Pulmonary artery endothelial cell (primary cell): ENCODE results near the gene FBXO33. TPM values are rescaled to one million over a fixed set of nuclear protein-coding genes. Genes with fewer than 3 reads are reported as not detected.

ENCODE experiments used
- DNase-seq: peaks from one replicate; pipeline ENCODE4 v3.0.0-alpha.2; 2011; ENCODE audit warnings: low read depth, low spot score
- total RNA-seq: library from RNA; depleted of rRNA; stranded (reverse); fragments of >200 nt; gene quantifications from 2 replicates; pipeline ENCODE4 v1.2.3, GENCODE V29; 2014

Gene FBXO33
- total RNA-seq, 1 donor from 2014 or later = 12.7 TPM

DNA sequence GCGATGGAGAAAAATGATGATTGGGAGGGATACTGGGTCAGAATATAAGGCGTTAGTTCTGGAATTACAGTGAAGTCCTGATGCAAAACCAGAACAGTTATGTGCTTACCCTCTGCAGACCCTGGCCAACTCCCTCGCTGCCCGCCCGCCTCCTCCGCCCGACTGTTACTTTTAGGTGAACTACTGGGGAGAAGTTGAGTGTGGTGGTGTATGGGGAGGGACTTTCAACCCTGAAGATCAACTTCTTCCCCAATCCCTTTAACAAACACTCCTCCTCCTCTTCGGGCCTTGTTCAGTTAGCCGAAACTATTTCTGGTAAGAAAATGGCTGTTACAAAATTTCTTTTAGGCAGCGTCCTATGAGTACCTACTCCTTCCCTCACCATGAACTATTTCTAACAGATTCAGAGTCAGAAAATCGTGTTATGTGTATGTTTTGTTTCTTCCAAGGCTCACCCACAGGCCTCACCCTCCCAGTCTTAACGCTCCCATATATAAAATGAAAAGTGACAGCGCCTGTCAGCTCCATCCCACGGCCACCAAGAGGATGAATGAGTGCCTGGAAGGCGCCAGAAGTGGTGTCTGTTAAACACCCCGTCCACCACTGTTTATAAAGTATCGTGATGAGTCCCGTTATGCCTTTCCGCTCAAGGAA, 1.3 kb downstream of the FBXO33 start:
- DNase-seq = no peak

DNA sequence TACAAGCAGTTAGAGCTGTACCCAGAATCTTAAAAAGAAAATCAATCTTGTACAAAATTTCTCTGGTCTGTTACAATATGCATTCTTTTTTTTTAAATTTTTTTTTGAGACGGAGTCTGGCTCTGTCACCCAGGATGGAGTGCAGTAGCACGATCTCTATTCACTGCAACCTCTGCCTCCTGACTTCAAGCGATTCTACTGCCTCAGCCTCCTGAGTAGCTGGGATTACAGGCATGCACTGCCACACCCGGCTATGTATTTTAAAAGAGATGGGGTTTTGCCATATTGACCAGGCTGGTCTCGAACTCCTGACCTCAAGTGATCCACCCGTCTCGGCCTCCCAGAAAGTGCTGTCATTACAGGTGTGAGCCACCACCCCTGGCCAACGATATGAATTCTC, 4.1 kb downstream of the FBXO33 start:
- no peak for DNase-seq

DNA sequence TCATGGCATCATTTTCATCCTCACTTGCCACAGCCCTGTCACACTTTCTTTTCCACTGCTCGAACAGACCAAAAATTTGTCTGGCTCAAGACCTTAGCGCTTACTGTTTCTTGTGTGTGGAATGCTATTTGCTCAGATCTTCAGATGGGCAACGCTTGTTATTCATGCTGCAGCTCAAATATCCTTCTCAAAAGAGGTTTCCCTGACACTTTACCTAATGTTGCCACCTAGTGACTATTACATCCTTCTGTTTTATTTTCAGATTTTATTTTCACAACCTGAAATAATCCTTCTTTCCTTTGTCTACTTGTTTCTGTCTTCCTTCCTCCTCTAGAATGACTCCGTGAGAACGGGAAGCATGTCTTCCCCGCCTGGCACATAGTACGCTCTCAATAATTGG, 5.6 kb downstream of the FBXO33 start:
- DNase-seq = peak; percentile 26

- no peak for DNase-seq
Measured at GRCh38 chr14:39425947-39426346, 6.3 kb downstream of the FBXO33 start.

DNA sequence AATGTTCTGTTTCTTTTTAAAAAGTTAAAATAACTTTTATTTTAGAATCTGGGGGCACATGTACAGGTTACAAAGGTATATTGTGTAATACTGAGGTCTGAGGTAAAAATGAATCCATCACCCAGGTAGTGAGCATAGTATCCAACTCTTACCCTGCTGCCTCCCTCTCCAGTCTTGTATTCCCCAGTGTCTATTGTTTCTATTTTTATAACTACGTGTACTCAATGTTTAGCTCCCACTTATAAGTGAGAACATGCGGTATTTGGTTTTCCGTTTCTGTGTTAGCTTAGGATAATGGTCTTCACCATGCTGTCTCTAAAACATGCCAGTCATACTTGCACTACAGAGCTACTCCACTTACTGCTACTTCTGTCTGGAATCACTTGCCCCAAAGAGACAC, 8.4 kb downstream of the FBXO33 start:
- no peak for DNase-seq

DNA sequence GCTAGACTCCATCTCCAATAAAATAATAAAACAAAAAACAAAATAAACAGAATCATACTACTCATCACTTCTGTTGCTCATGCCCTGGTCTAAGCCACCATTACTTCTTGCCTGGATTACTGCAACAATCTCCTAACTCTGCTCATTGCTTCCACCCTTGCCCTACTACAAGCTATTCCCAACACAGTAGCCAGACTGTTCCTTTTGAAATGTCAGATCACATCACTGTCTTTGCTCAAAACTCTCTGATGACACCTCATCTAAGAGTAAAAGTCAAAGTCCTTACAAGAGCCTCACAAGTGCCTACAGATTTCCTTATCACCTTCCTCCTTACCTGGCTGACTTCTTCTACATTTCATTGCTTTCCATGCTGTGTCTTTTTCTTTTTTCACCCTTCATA, 10.0 kb downstream of the FBXO33 start:
- DNase-seq = no peak

- DNase-seq = no peak
Measured at GRCh38 chr14:39419272-39419671, 13.0 kb downstream of the FBXO33 start.

DNA sequence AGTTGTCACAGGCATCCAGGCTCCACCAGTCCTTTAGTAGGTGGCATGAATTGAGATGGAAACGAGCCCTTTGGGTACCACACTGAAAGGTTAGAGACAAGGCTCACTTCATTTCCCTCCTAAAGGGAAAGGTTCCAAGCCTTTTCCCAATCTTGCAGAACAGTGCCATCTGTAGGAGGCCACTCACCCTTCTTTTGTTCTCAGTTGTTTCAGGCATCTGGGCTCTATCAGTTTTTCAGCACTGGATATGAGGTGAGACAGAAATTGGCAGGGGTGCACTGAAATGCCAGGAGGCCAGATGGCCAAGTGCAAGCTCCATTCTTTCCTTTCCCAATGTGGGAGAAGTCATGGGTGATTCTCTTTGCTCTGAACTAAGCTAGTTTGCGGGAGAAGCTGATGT, 15.2 kb downstream of the FBXO33 start:
- no peak for DNase-seq

GRCh38 chr14:39416072-39416471, 16.2 kb downstream of the FBXO33 start:
- DNase-seq = no peak

GRCh38 chr14:39406560-39406959, 25.7 kb downstream of the FBXO33 start:
- no peak for DNase-seq

- DNase-seq = no peak
Measured at GRCh38 chr14:39398382-39398781, 33.9 kb downstream of the FBXO33 start.

DNA sequence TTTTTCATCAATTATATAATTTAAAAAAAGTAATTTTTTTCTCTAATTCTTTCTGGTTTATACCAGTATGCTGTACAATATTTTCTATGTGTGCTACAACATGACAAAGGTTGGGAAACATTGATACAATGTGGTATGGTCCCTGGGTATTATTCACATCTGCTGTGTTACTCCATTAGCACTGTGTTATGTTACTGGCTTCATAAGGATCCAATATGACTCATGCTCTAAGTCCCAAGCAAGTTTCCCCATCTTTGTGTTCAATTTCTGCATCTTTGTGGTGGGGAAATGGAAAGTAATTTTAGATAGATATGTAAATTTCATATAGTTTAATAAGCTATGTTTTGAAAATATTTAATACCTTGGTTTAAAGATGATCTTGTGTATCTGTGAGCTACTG, 35.8 kb downstream of the FBXO33 start:
- DNase-seq = no peak

- no peak for DNase-seq
Measured at GRCh38 chr14:39395555-39396254, 36.5 kb downstream of the FBXO33 start.

GRCh38 chr14:39393289-39393688, 38.9 kb downstream of the FBXO33 start:
- DNase-seq = no peak

- DNase-seq = no peak
Measured at GRCh38 chr14:39384177-39384576, 48.1 kb downstream of the FBXO33 start.

DNA sequence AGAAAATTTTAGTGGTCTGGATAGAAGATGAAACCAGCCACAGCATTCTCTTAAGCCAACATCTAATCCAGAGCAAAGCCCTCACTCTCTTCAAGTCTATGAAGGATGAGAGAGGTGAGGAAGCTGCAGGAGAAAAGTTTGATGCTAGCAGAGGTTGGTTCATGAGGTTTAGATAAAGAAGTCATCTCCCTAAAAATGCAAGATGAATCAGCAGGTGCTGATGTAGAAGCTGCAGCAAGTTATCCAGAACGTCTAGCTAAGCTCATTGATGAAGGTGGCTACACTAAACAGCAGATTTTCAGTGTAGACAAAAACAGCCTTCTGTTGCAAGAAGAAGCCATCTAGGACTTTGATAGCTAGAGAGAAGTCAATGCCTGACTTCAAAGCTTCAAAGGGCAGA, 48.5 kb downstream of the FBXO33 start:
- no peak for DNase-seq

DNA sequence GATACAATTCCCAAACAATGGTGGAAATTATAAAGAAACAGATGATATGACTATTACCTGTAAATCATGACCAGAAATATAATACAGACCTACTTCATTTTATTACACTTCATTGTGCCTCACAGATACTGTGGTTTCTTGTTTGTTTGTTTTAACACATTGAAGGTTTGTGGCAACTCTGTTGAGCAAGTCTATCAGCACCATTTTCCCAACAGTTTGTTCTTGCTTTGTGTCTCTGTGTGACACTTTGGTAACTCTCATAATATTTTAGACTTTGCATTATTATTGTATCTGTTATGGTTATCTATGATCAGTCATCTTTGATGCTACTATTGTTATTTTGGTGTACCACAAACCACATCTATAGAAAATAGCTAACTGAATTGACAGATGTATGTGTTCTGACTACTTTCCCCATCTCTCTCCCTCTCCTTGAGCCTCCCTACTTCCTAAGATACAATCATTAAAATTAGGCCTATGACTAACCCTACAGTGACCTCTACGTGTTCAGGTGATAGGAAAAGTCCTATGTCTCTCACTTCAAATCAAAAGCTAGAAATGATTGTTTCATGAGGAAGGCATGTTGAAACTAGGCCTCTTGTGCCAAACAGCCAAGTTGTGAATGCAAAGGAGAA, 49.1 kb downstream of the FBXO33 start:
- no peak for DNase-seq

- DNase-seq = no peak
Measured at GRCh38 chr14:39382463-39382862, 49.8 kb downstream of the FBXO33 start.

- DNase-seq = no peak
Measured at GRCh38 chr14:39381366-39381765, 50.9 kb downstream of the FBXO33 start.

- DNase-seq = peak; percentile 19
Measured at GRCh38 chr14:39376667-39377403, 55.4 kb downstream of the FBXO33 start.

DNA sequence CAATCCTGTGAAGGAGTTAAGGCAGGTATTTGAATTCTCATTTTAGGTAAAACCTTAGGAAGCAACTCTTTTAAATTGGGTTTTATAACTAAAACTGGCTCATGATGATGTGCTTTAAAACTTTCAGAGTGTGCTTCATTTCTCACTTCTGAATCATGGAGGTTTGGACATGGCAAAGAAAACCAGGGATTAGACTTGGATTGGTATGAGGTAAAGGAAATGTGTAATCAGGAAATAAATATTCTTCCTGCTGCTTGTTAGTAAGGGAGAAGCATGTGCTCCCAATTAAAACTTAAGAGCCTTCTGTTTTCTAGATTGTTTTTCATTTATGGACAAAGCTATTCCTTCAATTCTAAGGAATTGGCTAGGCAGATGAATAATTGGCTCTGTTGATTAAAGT, 57.4 kb downstream of the FBXO33 start:
- peak; percentile 22 for DNase-seq

- no peak for DNase-seq
Measured at GRCh38 chr14:39372656-39373055, 59.6 kb downstream of the FBXO33 start.
